ENCODE results near the gene RETREG3. TPM values are rescaled to one million over a fixed set of nuclear protein-coding genes. Genes with fewer than 3 reads are reported as not detected.

The RETREG3 gene
- total and polyA plus RNA-seq, 2 of the 13 experiments (the other 11 are each of a cell fraction or from before 2014, with no cell fraction given), result 47.0 to 55.8 TPM

DNA sequence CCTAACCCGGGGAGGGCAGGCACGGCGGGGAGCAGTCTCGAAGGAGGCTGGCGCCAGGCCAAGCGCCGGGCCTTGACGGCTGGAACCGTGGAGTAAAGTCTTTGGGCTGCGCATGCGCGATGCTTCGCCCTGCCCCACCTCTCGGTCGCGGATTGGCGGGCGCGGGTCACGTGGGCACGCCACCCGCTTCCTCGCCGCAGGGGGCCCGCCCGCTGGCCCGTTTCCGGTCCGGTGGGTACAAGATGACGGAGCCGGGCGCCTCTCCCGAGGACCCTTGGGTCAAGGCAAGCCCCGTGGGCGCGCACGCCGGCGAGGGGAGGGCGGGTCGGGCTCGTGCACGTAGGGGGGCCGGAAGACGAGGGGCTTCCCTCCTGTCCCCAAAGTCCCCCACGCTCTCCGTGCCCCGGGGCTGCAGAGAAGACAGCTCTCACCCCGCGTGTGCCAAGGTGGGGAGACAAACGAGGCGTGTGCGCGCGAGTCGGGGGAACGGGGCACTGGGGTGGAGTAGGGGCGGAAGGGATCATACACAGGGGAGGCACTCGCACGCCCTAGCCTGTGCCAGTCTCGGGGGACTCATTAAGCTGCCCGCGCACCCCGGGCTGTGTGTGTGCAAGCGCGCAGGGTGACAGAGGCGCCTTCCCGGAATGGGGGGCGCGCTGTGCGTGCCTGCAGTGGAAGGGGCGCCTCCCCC is 42.1 kb downstream of the RETREG3 start, which contains the start of gene MLX (continued):
- TF ChIP-seq, protein P1, sequence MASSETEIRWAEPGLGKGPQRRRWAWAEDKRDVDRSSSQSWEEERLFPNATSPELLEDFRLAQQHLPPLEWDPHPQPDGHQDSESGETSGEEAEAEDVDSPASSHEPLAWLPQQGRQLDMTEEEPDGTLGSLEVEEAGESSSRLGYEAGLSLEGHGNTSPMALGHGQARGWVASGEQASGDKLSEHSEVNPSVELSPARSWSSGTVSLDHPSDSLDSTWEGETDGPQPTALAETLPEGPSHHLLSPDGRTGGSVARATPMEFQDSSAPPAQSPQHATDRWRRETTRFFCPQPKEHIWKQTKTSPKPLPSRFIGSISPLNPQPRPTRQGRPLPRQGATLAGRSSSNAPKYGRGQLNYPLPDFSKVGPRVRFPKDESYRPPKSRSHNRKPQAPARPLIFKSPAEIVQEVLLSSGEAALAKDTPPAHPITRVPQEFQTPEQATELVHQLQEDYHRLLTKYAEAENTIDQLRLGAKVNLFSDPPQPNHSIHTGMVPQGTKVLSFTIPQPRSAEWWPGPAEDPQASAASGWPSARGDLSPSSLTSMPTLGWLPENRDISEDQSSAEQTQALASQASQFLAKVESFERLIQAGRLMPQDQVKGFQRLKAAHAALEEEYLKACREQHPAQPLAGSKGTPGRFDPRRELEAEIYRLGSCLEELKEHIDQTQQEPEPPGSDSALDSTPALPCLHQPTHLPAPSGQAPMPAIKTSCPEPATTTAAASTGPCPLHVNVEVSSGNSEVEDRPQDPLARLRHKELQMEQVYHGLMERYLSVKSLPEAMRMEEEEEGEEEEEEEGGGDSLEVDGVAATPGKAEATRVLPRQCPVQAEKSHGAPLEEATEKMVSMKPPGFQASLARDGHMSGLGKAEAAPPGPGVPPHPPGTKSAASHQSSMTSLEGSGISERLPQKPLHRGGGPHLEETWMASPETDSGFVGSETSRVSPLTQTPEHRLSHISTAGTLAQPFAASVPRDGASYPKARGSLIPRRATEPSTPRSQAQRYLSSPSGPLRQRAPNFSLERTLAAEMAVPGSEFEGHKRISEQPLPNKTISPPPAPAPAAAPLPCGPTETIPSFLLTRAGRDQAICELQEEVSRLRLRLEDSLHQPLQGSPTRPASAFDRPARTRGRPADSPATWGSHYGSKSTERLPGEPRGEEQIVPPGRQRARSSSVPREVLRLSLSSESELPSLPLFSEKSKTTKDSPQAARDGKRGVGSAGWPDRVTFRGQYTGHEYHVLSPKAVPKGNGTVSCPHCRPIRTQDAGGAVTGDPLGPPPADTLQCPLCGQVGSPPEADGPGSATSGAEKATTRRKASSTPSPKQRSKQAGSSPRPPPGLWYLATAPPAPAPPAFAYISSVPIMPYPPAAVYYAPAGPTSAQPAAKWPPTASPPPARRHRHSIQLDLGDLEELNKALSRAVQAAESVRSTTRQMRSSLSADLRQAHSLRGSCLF (CRISPR knock-in tag; IDR thresholded peaks at IDR 0.05; ENCODE audit: borderline replicate concordance), result no peak
- TF ChIP-seq, protein P2, sequence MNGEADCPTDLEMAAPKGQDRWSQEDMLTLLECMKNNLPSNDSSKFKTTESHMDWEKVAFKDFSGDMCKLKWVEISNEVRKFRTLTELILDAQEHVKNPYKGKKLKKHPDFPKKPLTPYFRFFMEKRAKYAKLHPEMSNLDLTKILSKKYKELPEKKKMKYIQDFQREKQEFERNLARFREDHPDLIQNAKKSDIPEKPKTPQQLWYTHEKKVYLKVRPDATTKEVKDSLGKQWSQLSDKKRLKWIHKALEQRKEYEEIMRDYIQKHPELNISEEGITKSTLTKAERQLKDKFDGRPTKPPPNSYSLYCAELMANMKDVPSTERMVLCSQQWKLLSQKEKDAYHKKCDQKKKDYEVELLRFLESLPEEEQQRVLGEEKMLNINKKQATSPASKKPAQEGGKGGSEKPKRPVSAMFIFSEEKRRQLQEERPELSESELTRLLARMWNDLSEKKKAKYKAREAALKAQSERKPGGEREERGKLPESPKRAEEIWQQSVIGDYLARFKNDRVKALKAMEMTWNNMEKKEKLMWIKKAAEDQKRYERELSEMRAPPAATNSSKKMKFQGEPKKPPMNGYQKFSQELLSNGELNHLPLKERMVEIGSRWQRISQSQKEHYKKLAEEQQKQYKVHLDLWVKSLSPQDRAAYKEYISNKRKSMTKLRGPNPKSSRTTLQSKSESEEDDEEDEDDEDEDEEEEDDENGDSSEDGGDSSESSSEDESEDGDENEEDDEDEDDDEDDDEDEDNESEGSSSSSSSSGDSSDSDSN (CRISPR knock-in tag; IDR thresholded peaks at IDR 0.05), result peak; percentile 77; the same call in 1 of the 2 replicates
- TF ChIP-seq TOE1 (CRISPR knock-in tag; IDR thresholded peaks at IDR 0.05), result no peak
- TF ChIP-seq ZNF563 (CRISPR knock-in tag; IDR thresholded peaks at IDR 0.05), result peak; percentile 51; the same call in 1 of the 2 replicates
- TF ChIP-seq ZNF17 (CRISPR knock-in tag; IDR thresholded peaks at IDR 0.05), result no peak
- TF ChIP-seq, protein P3, sequence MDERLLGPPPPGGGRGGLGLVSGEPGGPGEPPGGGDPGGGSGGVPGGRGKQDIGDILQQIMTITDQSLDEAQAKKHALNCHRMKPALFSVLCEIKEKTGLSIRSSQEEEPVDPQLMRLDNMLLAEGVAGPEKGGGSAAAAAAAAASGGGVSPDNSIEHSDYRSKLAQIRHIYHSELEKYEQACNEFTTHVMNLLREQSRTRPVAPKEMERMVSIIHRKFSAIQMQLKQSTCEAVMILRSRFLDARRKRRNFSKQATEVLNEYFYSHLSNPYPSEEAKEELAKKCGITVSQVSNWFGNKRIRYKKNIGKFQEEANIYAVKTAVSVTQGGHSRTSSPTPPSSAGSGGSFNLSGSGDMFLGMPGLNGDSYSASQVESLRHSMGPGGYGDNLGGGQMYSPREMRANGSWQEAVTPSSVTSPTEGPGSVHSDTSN (CRISPR knock-in tag; IDR thresholded peaks at IDR 0.05), result no peak
- TF ChIP-seq ZNF747 (CRISPR knock-in tag; IDR thresholded peaks at IDR 0.05; ENCODE audit: borderline replicate concordance), result peak; percentile 95
- TF ChIP-seq, protein P4, sequence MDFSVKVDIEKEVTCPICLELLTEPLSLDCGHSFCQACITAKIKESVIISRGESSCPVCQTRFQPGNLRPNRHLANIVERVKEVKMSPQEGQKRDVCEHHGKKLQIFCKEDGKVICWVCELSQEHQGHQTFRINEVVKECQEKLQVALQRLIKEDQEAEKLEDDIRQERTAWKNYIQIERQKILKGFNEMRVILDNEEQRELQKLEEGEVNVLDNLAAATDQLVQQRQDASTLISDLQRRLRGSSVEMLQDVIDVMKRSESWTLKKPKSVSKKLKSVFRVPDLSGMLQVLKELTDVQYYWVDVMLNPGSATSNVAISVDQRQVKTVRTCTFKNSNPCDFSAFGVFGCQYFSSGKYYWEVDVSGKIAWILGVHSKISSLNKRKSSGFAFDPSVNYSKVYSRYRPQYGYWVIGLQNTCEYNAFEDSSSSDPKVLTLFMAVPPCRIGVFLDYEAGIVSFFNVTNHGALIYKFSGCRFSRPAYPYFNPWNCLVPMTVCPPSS (IDR thresholded peaks at IDR 0.05), result no peak
- no peak for TF ChIP-seq ZNF33A (CRISPR knock-in tag; IDR thresholded peaks at IDR 0.05; ENCODE audit: borderline replicate concordance)
- TF ChIP-seq, protein P5, sequence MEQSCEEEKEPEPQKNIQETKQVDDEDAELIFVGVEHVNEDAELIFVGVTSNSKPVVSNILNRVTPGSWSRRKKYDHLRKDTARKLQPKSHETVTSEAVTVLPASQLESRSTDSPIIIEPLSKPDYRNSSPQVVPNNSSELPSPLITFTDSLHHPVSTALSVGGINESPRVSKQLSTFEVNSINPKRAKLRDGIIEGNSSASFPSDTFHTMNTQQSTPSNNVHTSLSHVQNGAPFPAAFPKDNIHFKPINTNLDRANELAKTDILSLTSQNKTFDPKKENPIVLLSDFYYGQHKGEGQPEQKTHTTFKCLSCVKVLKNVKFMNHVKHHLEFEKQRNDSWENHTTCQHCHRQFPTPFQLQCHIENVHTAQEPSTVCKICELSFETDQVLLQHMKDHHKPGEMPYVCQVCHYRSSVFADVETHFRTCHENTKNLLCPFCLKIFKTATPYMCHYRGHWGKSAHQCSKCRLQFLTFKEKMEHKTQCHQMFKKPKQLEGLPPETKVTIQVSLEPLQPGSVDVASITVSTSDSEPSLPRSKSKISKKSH (CRISPR knock-in tag; IDR thresholded peaks at IDR 0.05; ENCODE audit: borderline replicate concordance), result peak; percentile 31; the same call in 1 of the 2 replicates
- peak; percentile 48; the same call in 1 of the 2 replicates for TF ChIP-seq MEIS2 (CRISPR knock-in tag; IDR thresholded peaks at IDR 0.05)
- peak; percentile 60 for TF ChIP-seq TEAD3 (CRISPR knock-in tag; optimal IDR thresholded peaks at IDR 0.05; ENCODE audit: borderline replicate concordance)
- TF ChIP-seq HIVEP1 (CRISPR knock-in tag; IDR thresholded peaks at IDR 0.05), result peak; percentile 84
- no peak; the same call in 1 of the 2 replicates for TF ChIP-seq ZNF550 (CRISPR knock-in tag; IDR thresholded peaks at IDR 0.05; ENCODE audit: borderline replicate concordance)
- TF ChIP-seq FOXJ3 (CRISPR knock-in tag; IDR thresholded peaks at IDR 0.05; ENCODE audit: borderline replicate concordance), result 0 out of 2 replicates have a peak, but pooled peaks have one; percentile 40

All from HepG2 (cell line).